Keratinocyte (primary cell): ENCODE results near the gene C22orf31. TPM values are rescaled to one million over a fixed set of nuclear protein-coding genes. Genes with fewer than 3 reads are reported as not detected.

Experiments
- DNase-seq: peaks from one replicate; pipeline ENCODE4 v3.0.0-alpha.2; 2011; ENCODE audit warnings: low read depth, missing footprints, low spot score
- FAIRE-seq: peaks from 2 replicates; lab custom pipeline; 2011; peaks lifted over from hg19 to GRCh38; lab: Jason Lieb, UNC
- H2AFZ ChIP-seq: 2 replicates; pipeline ENCODE4 v1.6.0; 2012; ENCODE audit warnings: low read length, control low read depth, inconsistent platforms; ENCODE audit not compliant: control insufficient read depth
- H3K27ac ChIP-seq: 2 replicates; pipeline ENCODE4 v1.5.1; 2011; ENCODE audit warnings: low read length; ENCODE audit not compliant: control insufficient read depth, insufficient read depth
- H3K27me3 ChIP-seq: 3 replicates; pipeline ENCODE4 v1.6.0; 2011; ENCODE audit warnings: low read length; ENCODE audit not compliant: control insufficient read depth, insufficient read depth; ENCODE audit errors: extremely low read depth
- H3K36me3 ChIP-seq, 2 experiments: 2 replicates in 1 of 2; 3 replicates in 1 of 2; pipeline ENCODE4 v1.5.1; 2011; ENCODE audit warnings: low read length in 2 of 2, mild to moderate bottlenecking in 1 of 2; ENCODE audit not compliant: control insufficient read depth in 2 of 2, insufficient read depth in 2 of 2; ENCODE audit errors: extremely low read depth in 1 of 2
- H3K4me1 ChIP-seq: 3 replicates; pipeline ENCODE4 v1.5.1; 2011; ENCODE audit warnings: low read length; ENCODE audit not compliant: control insufficient read depth, insufficient read depth; ENCODE audit errors: extremely low read depth
- H3K4me2 ChIP-seq: 3 replicates; pipeline ENCODE4 v1.6.0; 2011; ENCODE audit warnings: low read depth, low read length; ENCODE audit not compliant: control insufficient read depth, insufficient read depth; ENCODE audit errors: extremely low read depth
- H3K4me3 ChIP-seq, 3 experiments: fragments of 200-600 bp in 1 of 3; sonication (generic) in 1 of 3; 2 replicates in 2 of 3; 3 replicates in 1 of 3; pipeline ENCODE4 v1.5.1; 2011 to 2016; ENCODE audit warnings: low read length in 3 of 3, mild to moderate bottlenecking in 3 of 3, control low read depth in 2 of 3, inconsistent platforms in 1 of 3, low read depth in 1 of 3, mixed read lengths in 1 of 3, mixed run types in 1 of 3, moderate library complexity in 1 of 3; ENCODE audit not compliant: control insufficient read depth in 2 of 3, insufficient read depth in 2 of 3; ENCODE audit errors: extremely low read depth in 1 of 3
- H3K79me2 ChIP-seq: 2 replicates; pipeline ENCODE4 v1.6.0; 2012; ENCODE audit warnings: low read length; ENCODE audit not compliant: control insufficient read depth, insufficient read depth
- H3K9ac ChIP-seq: 3 replicates; pipeline ENCODE4 v1.6.0; 2011; ENCODE audit warnings: low read length; ENCODE audit not compliant: control insufficient read depth, insufficient read depth; ENCODE audit errors: extremely low read depth
- H3K9me1 ChIP-seq: 3 replicates; pipeline ENCODE4 v1.6.0; 2011; ENCODE audit warnings: low read length; ENCODE audit not compliant: control insufficient read depth, insufficient read depth; ENCODE audit errors: extremely low read depth
- H3K9me3 ChIP-seq: 2 replicates; pipeline ENCODE4 v1.5.1; 2012; ENCODE audit warnings: low read depth, low read length; ENCODE audit not compliant: control insufficient read depth
- H4K20me1 ChIP-seq: 3 replicates; pipeline ENCODE4 v1.6.0; 2011; ENCODE audit warnings: low read length; ENCODE audit not compliant: control insufficient read depth, insufficient read depth; ENCODE audit errors: extremely low read depth
- CTCF ChIP-seq, 3 experiments: IDR thresholded peaks in 1 of 3; conservative IDR thresholded peaks in 1 of 3; optimal IDR thresholded peaks in 1 of 3; 2 replicates in 2 of 3; 3 replicates in 1 of 3; pipeline versions ENCODE3 to v1.5.1; 2011; ENCODE audit warnings: low read length in 3 of 3, mild to moderate bottlenecking in 3 of 3, moderate library complexity in 2 of 3, control low read depth in 1 of 3, inconsistent platforms in 1 of 3; ENCODE audit not compliant: insufficient read depth in 2 of 3; ENCODE audit errors: extremely low read depth in 1 of 3
- EZH2 ChIP-seq: IDR thresholded peaks from one replicate; pipeline ENCODE4 v1.6.1; 2012; ENCODE audit warnings: inconsistent platforms, mild to moderate bottlenecking, low read length, moderate library complexity
- dilution Hi-C: fragments of 300-500 bp; cut with MboI; formaldehyde crosslinking; loops from one replicate; pipeline ENCODE4 v1.7.0; 2020; ENCODE audit warnings: low sequenced_read_pairs; ENCODE audit not compliant: extremely low pct_ligation_motif_present
- polyA plus RNA-seq, 5 experiments: library from polyadenylated mRNA; depleted of rRNA in 3 of 5; stranded (reverse) in 3 of 5; stranded (forward) in 1 of 5; unstranded in 1 of 5; fragments of >200 nt; gene quantifications; 1 replicate in 1 of 5; 2 replicates in 3 of 5; 3 replicates in 1 of 5; pipeline versions ENCODE4 v1.2.1 to v1.2.3, GENCODE V29; 2011 to 2012; ENCODE audit warnings: missing spikeins in 2 of 5, low read depth in 1 of 5, low replicate concordance in 1 of 5

The C22orf31 gene
- polyA plus RNA-seq, 1 donor (not counting 4 experiments of a cell fraction or from before 2014, with no cell fraction given) = not detected

- DNase-seq = no peak
- Histone ChIP-seq H3K4me3 (no peak overlapping the region), H3K79me2 (no peaks in the 10 kb centered on the region), H3K27ac (no peak overlapping the region), H3K4me1 (peaks cover 25% of the 10 kb centered on the region), H3K27me3 (no peaks in the 10 kb centered on the region), H3K36me3 (peaks cover 0 to 16% of the 10 kb centered on the region in 2 experiments), H3K9me3 (no peaks in the 10 kb centered on the region), H3K9ac (no peak overlapping the region), H3K9me1 (no peaks in the 10 kb centered on the region), H3K4me2 (no peak overlapping the region), H2AFZ (no peak overlapping the region), H4K20me1 (no peaks in the 10 kb centered on the region)
- no peak for TF ChIP-seq CTCF (optimal IDR thresholded peaks at IDR 0.05 in 1 of 3, IDR thresholded peaks at IDR 0.05 in 1 of 3, conservative IDR thresholded peaks at IDR 0.05 in 1 of 3; ENCODE audit: extremely low read depth in 1 of 3, insufficient read depth in 2 of 3, low read length in 3 of 3)
- no peak for TF ChIP-seq EZH2
- FAIRE-seq = no peak
- dilution Hi-C loops = no loop called here
These were observed 16.9 kb downstream of the C22orf31 start for GRCh38 chr22:29044657-29045176.

GRCh38 chr22:29043906-29044575, 17.6 kb downstream of the C22orf31 start:
- no peaks in the 10 kb centered on the region for H3K9me3 ChIP-seq
- no peak overlapping the region for H3K27ac ChIP-seq
- DNase-seq (no peak), FAIRE-seq (no peak)
- no peaks in the 10 kb centered on the region for H3K27me3 ChIP-seq
- dilution Hi-C loops = no loop called here
- no peak overlapping the region for H3K4me3 ChIP-seq
- TF ChIP-seq CTCF (optimal IDR thresholded peaks at IDR 0.05 in 1 of 3, IDR thresholded peaks at IDR 0.05 in 1 of 3, conservative IDR thresholded peaks at IDR 0.05 in 1 of 3; ENCODE audit: extremely low read depth in 1 of 3, insufficient read depth in 2 of 3, low read length in 3 of 3) (no peak), EZH2 (no peak)
- H3K9me1 ChIP-seq = no peaks in the 10 kb centered on the region
- no peak overlapping the region for H2AFZ ChIP-seq
- no peak overlapping the region for H3K4me2 ChIP-seq
- H3K4me1 ChIP-seq = peaks cover 23% of the 10 kb centered on the region
- H4K20me1 ChIP-seq = no peaks in the 10 kb centered on the region
- no peaks in the 10 kb centered on the region for H3K79me2 ChIP-seq
- peaks cover 0 to 11% of the 10 kb centered on the region in 2 experiments for H3K36me3 ChIP-seq
- no peak overlapping the region for H3K9ac ChIP-seq
